Hepatocyte (in vitro differentiated cells): ENCODE measurements around the gene ZNF775. TPM values are rescaled to one million over a fixed set of nuclear protein-coding genes. Genes with fewer than 3 reads are reported as not detected.
A peak's percentile ranks its signal among the peaks of the same experiment; 100 is the strongest.

Experiments
- DNase-seq: peaks from one replicate; pipeline ENCODE4 v3.0.0-alpha.2; 2016; ENCODE audit warnings: low spot score
- H2AFZ ChIP-seq: fragments of 200-600 bp; sonication (generic); 2 replicates; pipeline ENCODE4 v1.6.0; 2016; ENCODE audit warnings: antibody characterized with exemption, mild to moderate bottlenecking
- H3K27ac ChIP-seq: fragments of 200-600 bp; sonication (generic); 2 replicates; pipeline ENCODE4 v1.5.1; 2016; ENCODE audit warnings: mild to moderate bottlenecking
- H3K27me3 ChIP-seq: fragments of 200-600 bp; sonication (generic); 2 replicates; pipeline ENCODE4 v1.6.1; 2016
- H3K36me3 ChIP-seq: fragments of 200-600 bp; sonication (generic); replicated peaks from 2 replicates; pipeline ENCODE4 v1.5.1; 2016; ENCODE audit warnings: low read depth; ENCODE audit not compliant: insufficient read depth
- H3K4me1 ChIP-seq: fragments of 200-600 bp; sonication (generic); 2 replicates; pipeline ENCODE4 v1.5.1; 2016; ENCODE audit warnings: mild to moderate bottlenecking, moderate library complexity; ENCODE audit not compliant: insufficient read depth
- H3K4me2 ChIP-seq: fragments of 200-600 bp; sonication (generic); 2 replicates; pipeline ENCODE4 v1.6.0; 2016
- H3K4me3 ChIP-seq: fragments of 200-600 bp; sonication (generic); 2 replicates; pipeline ENCODE4 v1.5.1; 2016; ENCODE audit warnings: mild to moderate bottlenecking
- H3K79me2 ChIP-seq: fragments of 200-600 bp; sonication (generic); 2 replicates; pipeline ENCODE4 v1.6.0; 2017; ENCODE audit warnings: mild to moderate bottlenecking
- H3K9me2 ChIP-seq: fragments of 200-600 bp; sonication (generic); replicated peaks from 2 replicates; pipeline ENCODE4 v1.6.0; 2017; ENCODE audit warnings: mild to moderate bottlenecking; ENCODE audit not compliant: insufficient read depth
- H3K9me3 ChIP-seq: fragments of 200-600 bp; sonication (generic); 2 replicates; pipeline ENCODE4 v1.5.1; 2016; ENCODE audit warnings: low read depth, mild to moderate bottlenecking
- H4K20me1 ChIP-seq: fragments of 200-600 bp; sonication (generic); 2 replicates; pipeline ENCODE4 v1.6.0; 2016; ENCODE audit warnings: mild to moderate bottlenecking; ENCODE audit not compliant: insufficient read depth, poor library complexity, severe bottlenecking
- CTCF ChIP-seq: fragments of 200-600 bp; sonication (generic); IDR thresholded peaks from 2 replicates; pipeline ENCODE4 v1.5.1; 2016; ENCODE audit warnings: antibody characterized with exemption, mild to moderate bottlenecking; ENCODE audit not compliant: poor library complexity
- EZH2 ChIP-seq: fragments of 200-600 bp; sonication (generic); IDR thresholded peaks from 2 replicates; pipeline ENCODE4 v1.6.1; 2016; ENCODE audit warnings: antibody characterized with exemption, mild to moderate bottlenecking, borderline replicate concordance
- EZH2phosphoT487 ChIP-seq: fragments of 200-600 bp; sonication (generic); IDR thresholded peaks from one replicate; pipeline ENCODE4 v1.6.1; 2018; ENCODE audit warnings: antibody characterized with exemption, mild to moderate bottlenecking, low read depth, moderate library complexity; ENCODE audit not compliant: unreplicated experiment, severe bottlenecking
- WGBS: methylation state at CpG from one replicate; pipeline ENCODE4 v1.1.6; 2016; ENCODE audit warnings: low lambda C conversion rate; ENCODE audit errors: missing lambda C conversion rate; 5-methylcytosine and 5-hydroxymethylcytosine counted together
- polyA plus RNA-seq: library from polyadenylated mRNA; unstranded; fragments of >200 nt; fragmentation: Nextera tagmentation; extraction: Ambion mirVana; gene quantifications from 2 replicates; pipeline ENCODE4 v1.2.1, GENCODE V29; 2016
- total RNA-seq: library from RNA; depleted of rRNA; stranded (reverse); fragments of >200 nt; gene quantifications from 2 replicates; pipeline ENCODE4 v1.2.3, GENCODE V29; 2014

ZNF775 gene
- total and polyA plus RNA-seq, 2 experiments from 2014 or later, result 5.2 to 10.6 TPM

- DNase-seq, result no peak
- H3K27me3 ChIP-seq, result no peaks in the 10 kb centered on the region
- peak overlapping the region; percentile 91 for H3K4me3 ChIP-seq
- H3K27ac ChIP-seq, result peak overlapping the region; percentile 61
- peaks cover 60% of the 10 kb centered on the region for H3K4me1 ChIP-seq
- peak overlapping the region; percentile 95 for H3K4me2 ChIP-seq
- H3K79me2 ChIP-seq, result peaks cover 53% of the 10 kb centered on the region
- H4K20me1 ChIP-seq, result no peaks in the 10 kb centered on the region
- H3K36me3 ChIP-seq, result no peaks in the 10 kb centered on the region
- no peaks in the 10 kb centered on the region for H3K9me2 ChIP-seq
- H3K9me3 ChIP-seq, result no peaks in the 10 kb centered on the region
- H2AFZ ChIP-seq, result peak overlapping the region; percentile 86
- 3% methylated on average over 22 of the region's 52 CpGs for WGBS
- TF ChIP-seq EZH2phosphoT487 (no peak), CTCF (no peak), EZH2 (no peak)
Observed at GRCh38 chr7:150379441-150380379, 580 bp downstream of the ZNF775 start.

GRCh38 chr7:150380463-150380862 is 1.3 kb downstream of the ZNF775 start:
- Histone ChIP-seq H3K27ac (no peak overlapping the region), H2AFZ (no peak overlapping the region), H3K9me3 (no peaks in the 10 kb centered on the region), H3K4me3 (no peak overlapping the region), H4K20me1 (no peaks in the 10 kb centered on the region), H3K27me3 (no peaks in the 10 kb centered on the region), H3K79me2 (peaks cover 48% of the 10 kb centered on the region), H3K4me1 (peaks cover 60% of the 10 kb centered on the region), H3K36me3 (no peaks in the 10 kb centered on the region), H3K4me2 (peak overlapping the region; percentile 95), H3K9me2 (no peaks in the 10 kb centered on the region)
- TF ChIP-seq CTCF (no peak), EZH2 (no peak), EZH2phosphoT487 (no peak)
- no peak for DNase-seq
- 86% methylated on average over 11 of the region's 11 CpGs for WGBS

- Histone ChIP-seq H3K9me3 (no peaks in the 10 kb centered on the region), H4K20me1 (no peaks in the 10 kb centered on the region), H2AFZ (no peak overlapping the region), H3K4me2 (peak overlapping the region; percentile 95), H3K36me3 (no peaks in the 10 kb centered on the region), H3K27ac (no peak overlapping the region), H3K27me3 (no peaks in the 10 kb centered on the region), H3K79me2 (peaks cover 43% of the 10 kb centered on the region), H3K4me1 (peaks cover 55% of the 10 kb centered on the region), H3K9me2 (no peaks in the 10 kb centered on the region), H3K4me3 (no peak overlapping the region)
- 73% methylated on average over 8 of the region's 9 CpGs for WGBS
- TF ChIP-seq EZH2phosphoT487, result no peak
- TF ChIP-seq EZH2, result no peak
- no peak for TF ChIP-seq CTCF
- no peak for DNase-seq
Observed at GRCh38 chr7:150381096-150381495, 2.0 kb downstream of the ZNF775 start.
